Measurements from ENCODE around the gene C1QTNF1. TPM values are rescaled to one million over a fixed set of nuclear protein-coding genes. Genes with fewer than 3 reads are reported as not detected.

The C1QTNF1 gene
- total RNA-seq, 3 donors from 2014 or later = 0.29 to 0.41 (median 0.38) TPM

GRCh38 chr17:79043191-79043930 lies 19.4 kb downstream of the C1QTNF1 start:
- no peaks in the 10 kb centered on the region for H3K4me1 Mint-ChIP-seq (ENCODE audit: low read depth)
- no peaks in the 10 kb centered on the region for H3K36me3 Mint-ChIP-seq (ENCODE audit: insufficient read depth)
- ATAC-seq (no peak), DNase-seq (no peak)
- H3K4me3 Mint-ChIP-seq = no peak overlapping the region
- peaks cover 13% of the 10 kb centered on the region for H3K27me3 Mint-ChIP-seq (ENCODE audit: low read depth)
- no peaks in the 10 kb centered on the region for H3K9me3 Mint-ChIP-seq

- peaks cover 13% of the 10 kb centered on the region for H3K27me3 Mint-ChIP-seq (ENCODE audit: low read depth)
- H3K36me3 Mint-ChIP-seq (ENCODE audit: insufficient read depth) = no peaks in the 10 kb centered on the region
- no peaks in the 10 kb centered on the region for H3K4me1 Mint-ChIP-seq (ENCODE audit: low read depth)
- no peak overlapping the region for H3K4me3 Mint-ChIP-seq
- no peaks in the 10 kb centered on the region for H3K9me3 Mint-ChIP-seq
- ATAC-seq (no peak), DNase-seq (no peak)
These were observed 20.0 kb downstream of the C1QTNF1 start for GRCh38 chr17:79043931-79044320.

DNA sequence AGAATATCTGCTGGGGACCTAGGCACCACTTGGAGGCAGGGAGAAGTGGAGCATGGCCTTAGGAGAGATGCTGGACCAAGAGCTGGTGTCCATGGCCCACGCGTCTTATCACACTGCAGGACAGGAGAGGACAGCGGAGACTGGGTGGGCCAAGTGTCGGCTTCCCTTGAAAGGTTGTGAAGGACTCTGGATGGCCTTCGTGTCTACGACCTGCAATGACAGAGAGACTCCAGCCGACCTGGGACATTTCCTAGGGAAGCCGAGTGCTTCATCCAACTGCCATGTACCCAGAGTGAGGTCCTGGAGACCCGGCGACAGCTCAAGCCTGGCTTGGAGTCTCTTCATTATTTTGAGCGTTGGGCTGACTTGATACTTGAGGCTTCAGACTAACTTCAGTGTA lies 20.5 kb downstream of the C1QTNF1 start:
- Mint-ChIP-seq H3K36me3 (ENCODE audit: insufficient read depth) (no peaks in the 10 kb centered on the region), H3K4me3 (no peak overlapping the region), H3K4me1 (ENCODE audit: low read depth) (no peaks in the 10 kb centered on the region), H3K9me3 (no peaks in the 10 kb centered on the region), H3K27me3 (ENCODE audit: low read depth) (peaks cover 13% of the 10 kb centered on the region)
- ATAC-seq (no peak), DNase-seq (no peak)

GRCh38 chr17:79045001-79045729 lies 21.2 kb downstream of the C1QTNF1 start:
- H3K4me3 Mint-ChIP-seq = no peak overlapping the region
- H3K27me3 Mint-ChIP-seq (ENCODE audit: low read depth) = peaks cover 13% of the 10 kb centered on the region
- H3K36me3 Mint-ChIP-seq (ENCODE audit: insufficient read depth) = no peaks in the 10 kb centered on the region
- H3K4me1 Mint-ChIP-seq (ENCODE audit: low read depth) = no peaks in the 10 kb centered on the region
- ATAC-seq (no peak), DNase-seq (no peak)
- no peaks in the 10 kb centered on the region for H3K9me3 Mint-ChIP-seq

DNA sequence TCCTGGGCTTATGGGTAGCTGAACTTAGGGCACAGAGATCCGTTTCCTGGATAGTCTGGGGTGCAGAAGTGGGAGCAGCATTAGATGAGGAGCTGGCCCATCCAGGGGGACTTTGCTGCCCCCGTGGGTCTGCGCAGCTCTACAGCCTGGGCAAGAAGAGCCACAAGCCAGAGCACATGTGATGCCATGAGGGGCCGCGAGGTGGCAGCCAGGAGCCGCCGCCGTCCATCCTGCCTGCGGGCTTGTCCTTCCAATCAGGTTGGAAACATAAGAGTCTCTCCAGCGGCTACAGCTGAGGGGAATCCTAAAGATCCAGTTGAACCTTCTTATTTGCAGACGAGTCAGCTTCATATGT lies 21.9 kb downstream of the C1QTNF1 start:
- ATAC-seq = peak; percentile 80 to 81
- H3K27me3 Mint-ChIP-seq (ENCODE audit: low read depth) = peaks cover 13% of the 10 kb centered on the region
- H3K4me1 Mint-ChIP-seq (ENCODE audit: low read depth) = no peaks in the 10 kb centered on the region
- no peaks in the 10 kb centered on the region for H3K36me3 Mint-ChIP-seq (ENCODE audit: insufficient read depth)
- DNase-seq = peak; percentile 57
- no peak overlapping the region for H3K4me3 Mint-ChIP-seq
- H3K9me3 Mint-ChIP-seq = no peaks in the 10 kb centered on the region

DNA sequence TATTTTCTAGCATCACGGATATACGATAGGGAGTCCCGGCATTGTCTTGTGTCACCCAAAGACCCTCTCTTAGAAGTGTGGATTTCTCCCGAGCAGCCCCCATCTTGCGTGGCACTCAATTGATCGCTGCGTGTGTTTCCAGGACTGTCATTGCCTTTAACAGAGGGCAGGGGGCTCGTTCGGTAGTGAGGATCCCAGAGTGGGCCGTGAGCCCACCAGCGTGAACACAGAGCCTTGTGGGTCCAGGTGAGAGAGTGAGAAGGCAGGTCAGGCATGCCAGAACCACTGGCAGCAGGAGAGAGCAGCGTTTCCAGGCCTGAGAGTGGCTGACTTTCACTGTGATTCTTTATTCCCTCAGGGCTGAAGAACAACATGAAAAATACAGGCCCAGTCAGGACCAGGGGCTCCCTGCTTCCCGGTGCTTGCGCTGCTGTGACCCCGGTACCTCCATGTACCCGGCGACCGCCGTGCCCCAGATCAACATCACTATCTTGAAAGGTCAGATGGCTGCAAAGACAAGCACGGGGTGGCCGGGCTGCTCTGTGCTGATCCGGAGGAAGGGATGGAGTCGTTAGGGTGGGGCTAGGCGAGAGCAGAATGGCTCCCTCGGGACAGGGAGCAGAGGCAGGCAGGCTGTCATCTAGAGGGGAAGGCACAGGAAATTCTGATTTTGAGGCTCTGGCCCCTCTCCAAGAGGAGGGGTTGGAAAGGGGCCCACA lies 22.4 kb downstream of the C1QTNF1 start:
- DNase-seq = no peak
- no peaks in the 10 kb centered on the region for H3K9me3 Mint-ChIP-seq
- no peaks in the 10 kb centered on the region for H3K4me1 Mint-ChIP-seq (ENCODE audit: low read depth)
- H3K4me3 Mint-ChIP-seq = no peak overlapping the region
- H3K36me3 Mint-ChIP-seq (ENCODE audit: insufficient read depth) = no peaks in the 10 kb centered on the region
- ATAC-seq = no peak
- peaks cover 18% of the 10 kb centered on the region for H3K27me3 Mint-ChIP-seq (ENCODE audit: low read depth)

DNA sequence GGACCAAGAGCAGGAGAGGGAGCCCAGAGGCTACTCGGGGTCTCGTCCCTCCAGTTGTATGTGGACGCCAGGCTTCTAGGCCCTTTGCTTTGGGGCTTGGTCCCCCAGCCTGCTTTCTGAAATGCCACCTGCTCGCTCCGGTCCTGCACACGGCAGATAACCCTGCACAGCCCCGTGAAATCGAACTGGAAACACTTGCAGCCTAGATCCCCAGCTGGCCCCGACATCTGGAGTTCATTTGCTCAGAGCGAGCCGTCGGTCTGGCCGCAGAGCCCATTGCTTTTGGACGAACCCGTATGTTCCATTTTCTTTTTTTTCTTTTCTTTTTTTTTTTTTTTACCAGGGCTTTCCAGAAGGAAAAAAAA lies 22.9 kb downstream of the C1QTNF1 start:
- Mint-ChIP-seq H3K4me3 (no peak overlapping the region), H3K27me3 (ENCODE audit: low read depth) (peaks cover 19% of the 10 kb centered on the region), H3K4me1 (ENCODE audit: low read depth) (no peaks in the 10 kb centered on the region), H3K36me3 (ENCODE audit: insufficient read depth) (no peaks in the 10 kb centered on the region), H3K9me3 (no peaks in the 10 kb centered on the region)
- ATAC-seq = no peak
- no peak for DNase-seq

- H3K4me3 Mint-ChIP-seq = no peak overlapping the region
- H3K27me3 Mint-ChIP-seq (ENCODE audit: low read depth) = peaks cover 19% of the 10 kb centered on the region
These were observed 23.4 kb downstream of the C1QTNF1 start for GRCh38 chr17:79047291-79047920.

GRCh38 chr17:79047923-79048825 lies 24.2 kb downstream of the C1QTNF1 start:
- ATAC-seq = no peak
- Mint-ChIP-seq H3K27me3 (ENCODE audit: low read depth) (peaks cover 19% of the 10 kb centered on the region), H3K4me3 (no peak overlapping the region), H3K9me3 (no peaks in the 10 kb centered on the region), H3K36me3 (ENCODE audit: insufficient read depth) (no peaks in the 10 kb centered on the region), H3K4me1 (ENCODE audit: low read depth) (no peaks in the 10 kb centered on the region)
- no peak for DNase-seq

More at GRCh38 chr17:79047291-79047920, 23.4 kb downstream of the C1QTNF1 start:
- ATAC-seq (no peak), DNase-seq (no peak)
- Mint-ChIP-seq H3K36me3 (ENCODE audit: insufficient read depth) (no peaks in the 10 kb centered on the region), H3K9me3 (no peaks in the 10 kb centered on the region), H3K4me1 (ENCODE audit: low read depth) (no peaks in the 10 kb centered on the region)

- no peak for ATAC-seq
- DNase-seq = no peak
- Mint-ChIP-seq H3K9me3 (peaks cover 6% of the 10 kb centered on the region), H3K4me3 (no peak overlapping the region), H3K27me3 (ENCODE audit: low read depth) (peaks cover 21% of the 10 kb centered on the region), H3K36me3 (ENCODE audit: insufficient read depth) (no peaks in the 10 kb centered on the region), H3K4me1 (ENCODE audit: low read depth) (no peaks in the 10 kb centered on the region)
These were observed 25.1 kb downstream of the C1QTNF1 start for GRCh38 chr17:79048826-79049755.

- Mint-ChIP-seq H3K4me3 (no peak overlapping the region), H3K4me1 (ENCODE audit: low read depth) (no peaks in the 10 kb centered on the region), H3K27me3 (ENCODE audit: low read depth) (peaks cover 19% of the 10 kb centered on the region), H3K36me3 (ENCODE audit: insufficient read depth) (no peaks in the 10 kb centered on the region), H3K9me3 (peaks cover 13% of the 10 kb centered on the region)
- no peak for ATAC-seq
- no peak for DNase-seq
These were observed 25.9 kb downstream of the C1QTNF1 start for GRCh38 chr17:79049821-79050220.

GRCh38 chr17:79050551-79050950 lies 26.6 kb downstream of the C1QTNF1 start:
- peaks cover 15% of the 10 kb centered on the region for H3K27me3 Mint-ChIP-seq (ENCODE audit: low read depth)
- no peaks in the 10 kb centered on the region for H3K4me1 Mint-ChIP-seq (ENCODE audit: low read depth)
- peaks cover 13% of the 10 kb centered on the region for H3K9me3 Mint-ChIP-seq
- no peaks in the 10 kb centered on the region for H3K36me3 Mint-ChIP-seq (ENCODE audit: insufficient read depth)
- ATAC-seq = no peak
- H3K4me3 Mint-ChIP-seq = no peak overlapping the region
- no peak for DNase-seq

DNA sequence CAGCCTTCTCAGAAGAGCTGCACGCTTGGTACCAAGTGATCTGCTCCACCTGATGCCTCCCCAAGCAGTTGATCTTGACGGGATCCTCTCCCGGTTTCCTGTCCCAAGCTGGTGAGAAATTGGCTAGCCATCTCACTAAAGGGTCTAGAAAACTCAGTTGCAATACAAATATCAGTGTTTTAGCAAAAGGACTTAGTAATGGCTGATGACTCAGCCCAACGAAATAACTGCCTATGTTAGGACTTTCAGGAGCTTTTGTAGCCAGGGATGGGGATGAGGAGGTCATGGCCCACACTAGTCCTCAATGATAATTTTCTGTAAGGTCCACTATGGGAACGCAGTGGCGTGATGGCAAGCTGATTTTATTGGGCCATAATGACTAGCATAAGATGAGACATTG lies 27.3 kb downstream of the C1QTNF1 start:
- H3K27me3 Mint-ChIP-seq (ENCODE audit: low read depth) = peaks cover 11% of the 10 kb centered on the region
- peaks cover 13% of the 10 kb centered on the region for H3K9me3 Mint-ChIP-seq
- ATAC-seq = no peak
- no peaks in the 10 kb centered on the region for H3K4me1 Mint-ChIP-seq (ENCODE audit: low read depth)
- DNase-seq = no peak
- H3K36me3 Mint-ChIP-seq (ENCODE audit: insufficient read depth) = no peaks in the 10 kb centered on the region
- no peak overlapping the region for H3K4me3 Mint-ChIP-seq
